ENCODE results near the gene MED13L.

DNA sequence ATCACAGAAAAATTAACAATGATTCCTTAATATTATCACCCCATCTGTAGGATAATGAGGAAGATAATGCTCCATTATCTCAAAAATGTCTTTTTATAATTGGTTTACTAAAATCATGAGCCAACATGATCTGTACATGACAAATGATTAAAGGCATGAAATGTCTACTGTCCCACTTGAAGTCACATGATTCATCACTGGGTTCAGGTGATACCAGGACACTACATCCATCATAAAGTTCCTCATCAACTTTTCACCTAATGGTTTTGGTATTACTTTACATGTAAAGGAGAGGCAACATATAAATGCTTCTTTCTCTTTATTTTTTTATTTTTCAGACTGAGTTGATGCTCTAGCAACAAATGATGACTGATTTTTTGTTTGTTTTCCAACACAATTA, 313.3 kb downstream of the MED13L start:
- TF ChIP-seq, protein P1, sequence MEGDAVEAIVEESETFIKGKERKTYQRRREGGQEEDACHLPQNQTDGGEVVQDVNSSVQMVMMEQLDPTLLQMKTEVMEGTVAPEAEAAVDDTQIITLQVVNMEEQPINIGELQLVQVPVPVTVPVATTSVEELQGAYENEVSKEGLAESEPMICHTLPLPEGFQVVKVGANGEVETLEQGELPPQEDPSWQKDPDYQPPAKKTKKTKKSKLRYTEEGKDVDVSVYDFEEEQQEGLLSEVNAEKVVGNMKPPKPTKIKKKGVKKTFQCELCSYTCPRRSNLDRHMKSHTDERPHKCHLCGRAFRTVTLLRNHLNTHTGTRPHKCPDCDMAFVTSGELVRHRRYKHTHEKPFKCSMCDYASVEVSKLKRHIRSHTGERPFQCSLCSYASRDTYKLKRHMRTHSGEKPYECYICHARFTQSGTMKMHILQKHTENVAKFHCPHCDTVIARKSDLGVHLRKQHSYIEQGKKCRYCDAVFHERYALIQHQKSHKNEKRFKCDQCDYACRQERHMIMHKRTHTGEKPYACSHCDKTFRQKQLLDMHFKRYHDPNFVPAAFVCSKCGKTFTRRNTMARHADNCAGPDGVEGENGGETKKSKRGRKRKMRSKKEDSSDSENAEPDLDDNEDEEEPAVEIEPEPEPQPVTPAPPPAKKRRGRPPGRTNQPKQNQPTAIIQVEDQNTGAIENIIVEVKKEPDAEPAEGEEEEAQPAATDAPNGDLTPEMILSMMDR (IDR thresholded peaks at IDR 0.05): no peak
- TF ChIP-seq, protein P2, sequence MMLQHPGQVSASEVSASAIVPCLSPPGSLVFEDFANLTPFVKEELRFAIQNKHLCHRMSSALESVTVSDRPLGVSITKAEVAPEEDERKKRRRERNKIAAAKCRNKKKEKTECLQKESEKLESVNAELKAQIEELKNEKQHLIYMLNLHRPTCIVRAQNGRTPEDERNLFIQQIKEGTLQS (CRISPR knock-in tag; conservative IDR thresholded peaks at IDR 0.05): no peak
- TF ChIP-seq IRF2 (CRISPR knock-in tag; IDR thresholded peaks at IDR 0.05; ENCODE audit: borderline replicate concordance, low read depth): no peak
- TF ChIP-seq, protein P3, sequence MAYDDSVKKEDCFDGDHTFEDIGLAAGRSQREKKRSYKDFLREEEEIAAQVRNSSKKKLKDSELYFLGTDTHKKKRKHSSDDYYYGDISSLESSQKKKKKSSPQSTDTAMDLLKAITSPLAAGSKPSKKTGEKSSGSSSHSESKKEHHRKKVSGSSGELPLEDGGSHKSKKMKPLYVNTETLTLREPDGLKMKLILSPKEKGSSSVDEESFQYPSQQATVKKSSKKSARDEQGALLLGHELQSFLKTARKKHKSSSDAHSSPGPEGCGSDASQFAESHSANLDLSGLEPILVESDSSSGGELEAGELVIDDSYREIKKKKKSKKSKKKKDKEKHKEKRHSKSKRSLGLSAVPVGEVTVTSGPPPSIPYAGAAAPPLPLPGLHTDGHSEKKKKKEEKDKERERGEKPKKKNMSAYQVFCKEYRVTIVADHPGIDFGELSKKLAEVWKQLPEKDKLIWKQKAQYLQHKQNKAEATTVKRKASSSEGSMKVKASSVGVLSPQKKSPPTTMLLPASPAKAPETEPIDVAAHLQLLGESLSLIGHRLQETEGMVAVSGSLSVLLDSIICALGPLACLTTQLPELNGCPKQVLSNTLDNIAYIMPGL (CRISPR knock-in tag; IDR thresholded peaks at IDR 0.05): no peak
- TF ChIP-seq GTF2I (CRISPR knock-in tag; conservative IDR thresholded peaks at IDR 0.05): no peak

Measured in WTC11 (cell line).